ENCODE results near the gene DNAJC18.

DNA sequence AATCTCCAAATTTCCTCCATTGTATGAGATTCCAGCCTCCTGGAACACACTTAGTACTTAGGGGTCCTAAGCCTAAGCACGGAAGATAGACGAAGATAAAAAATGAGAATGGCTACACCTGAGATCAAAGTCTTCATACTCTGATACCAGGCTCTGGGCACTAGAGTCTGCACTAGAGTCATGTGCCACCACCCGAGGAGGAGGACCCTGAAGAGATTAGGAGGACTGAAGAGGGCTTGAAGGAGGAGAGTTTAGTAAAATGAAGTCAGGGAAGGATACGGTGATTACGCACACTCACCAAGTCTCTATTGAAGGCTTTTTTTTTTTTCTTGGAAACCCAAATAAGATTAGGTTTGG lies 34.9 kb downstream of the DNAJC18 start:
- TF ChIP-seq, protein P1, sequence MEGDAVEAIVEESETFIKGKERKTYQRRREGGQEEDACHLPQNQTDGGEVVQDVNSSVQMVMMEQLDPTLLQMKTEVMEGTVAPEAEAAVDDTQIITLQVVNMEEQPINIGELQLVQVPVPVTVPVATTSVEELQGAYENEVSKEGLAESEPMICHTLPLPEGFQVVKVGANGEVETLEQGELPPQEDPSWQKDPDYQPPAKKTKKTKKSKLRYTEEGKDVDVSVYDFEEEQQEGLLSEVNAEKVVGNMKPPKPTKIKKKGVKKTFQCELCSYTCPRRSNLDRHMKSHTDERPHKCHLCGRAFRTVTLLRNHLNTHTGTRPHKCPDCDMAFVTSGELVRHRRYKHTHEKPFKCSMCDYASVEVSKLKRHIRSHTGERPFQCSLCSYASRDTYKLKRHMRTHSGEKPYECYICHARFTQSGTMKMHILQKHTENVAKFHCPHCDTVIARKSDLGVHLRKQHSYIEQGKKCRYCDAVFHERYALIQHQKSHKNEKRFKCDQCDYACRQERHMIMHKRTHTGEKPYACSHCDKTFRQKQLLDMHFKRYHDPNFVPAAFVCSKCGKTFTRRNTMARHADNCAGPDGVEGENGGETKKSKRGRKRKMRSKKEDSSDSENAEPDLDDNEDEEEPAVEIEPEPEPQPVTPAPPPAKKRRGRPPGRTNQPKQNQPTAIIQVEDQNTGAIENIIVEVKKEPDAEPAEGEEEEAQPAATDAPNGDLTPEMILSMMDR (conservative IDR thresholded peaks at IDR 0.05 in 1 of 2, IDR thresholded peaks at IDR 0.05 in 1 of 2; ENCODE audit: extremely low read depth in 1 of 2, insufficient read depth in 1 of 2, low read depth in 1 of 2, low read length in 2 of 2) = no peak
- TF ChIP-seq EZH2 (IDR thresholded peaks at IDR 0.05; ENCODE audit: borderline replicate concordance, low read length) = no peak
